Colon (tissue), 2 donors: ENCODE results near the gene MBIP.

Experiments used
- FAIRE-seq: peaks from 2 replicates; lab custom pipeline; 2012; peaks lifted over from hg19 to GRCh38; lab: Jason Lieb, UNC
- donor health status: control.
- donor health status: control.

Gene MBIP

GRCh38 chr14:36264595-36264994, 55.8 kb downstream of the MBIP start:
- FAIRE-seq = no peak

- FAIRE-seq = no peak
These were observed 56.3 kb downstream of the MBIP start for GRCh38 chr14:36264107-36264506.

GRCh38 chr14:36260970-36261640, 59.3 kb downstream of the MBIP start:
- FAIRE-seq = no peak

GRCh38 chr14:36258241-36258640, 62.2 kb downstream of the MBIP start:
- no peak for FAIRE-seq

GRCh38 chr14:36256126-36256801, 64.2 kb downstream of the MBIP start:
- FAIRE-seq = no peak

GRCh38 chr14:36254020-36254624, 66.3 kb downstream of the MBIP start:
- no peak for FAIRE-seq
